ENCODE measurements around the gene HOXB2. TPM values are rescaled to one million over a fixed set of nuclear protein-coding genes. Genes with fewer than 3 reads are reported as not detected.

Gene HOXB2
- polyA plus RNA-seq, 1 donor from 2014 or later = not detected

DNA sequence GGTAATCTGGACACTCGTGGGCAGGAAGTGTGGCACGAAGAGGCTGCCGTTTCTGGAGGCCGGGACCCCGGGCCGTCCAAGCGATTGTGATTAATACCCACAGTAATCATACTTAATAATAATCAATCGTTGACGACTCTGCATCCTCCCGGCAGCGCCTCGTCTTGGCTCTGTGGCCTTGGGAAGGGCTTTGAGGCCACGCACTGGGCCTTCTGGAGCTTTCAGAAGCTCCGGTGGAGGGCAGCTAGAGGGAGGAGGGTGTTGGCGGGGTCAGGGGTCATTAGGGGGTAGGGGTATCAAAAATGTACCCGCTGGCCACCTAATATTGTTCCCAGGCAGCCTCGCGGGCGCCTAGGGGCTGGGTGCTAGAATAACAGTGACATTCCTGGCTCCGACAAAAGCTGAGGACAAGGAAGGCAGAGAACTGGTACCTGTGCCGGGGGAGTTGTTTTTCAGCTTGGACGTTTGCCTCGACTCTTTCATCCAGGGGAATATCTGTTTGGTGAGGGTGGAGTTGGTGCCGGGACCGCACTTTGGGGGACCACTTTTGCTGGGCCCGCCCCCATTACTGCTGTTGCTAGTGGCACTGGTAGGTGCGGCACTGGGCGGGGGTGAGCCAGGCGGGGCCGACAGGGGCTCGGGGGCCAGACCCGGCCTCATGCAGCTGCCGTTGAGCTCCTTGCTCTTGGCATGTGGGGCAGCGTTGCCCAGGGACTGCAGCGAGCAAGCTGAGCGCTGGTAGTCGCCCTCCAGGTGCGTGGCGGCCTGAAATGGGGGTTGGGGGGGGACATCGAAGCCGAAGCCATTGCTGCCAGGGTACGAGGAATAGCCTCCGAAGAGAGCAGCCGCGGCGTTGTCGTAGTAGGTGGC is 6.9 kb upstream of the HOXB2 start:
- no peaks in the 10 kb centered on the region for H3K79me2 ChIP-seq (replicated peaks; ENCODE audit: insufficient read depth, low read length)
- TF ChIP-seq MXI1 (conservative IDR thresholded peaks at IDR 0.05; ENCODE audit: poor library complexity, severe bottlenecking) = no peak
- no peak for TF ChIP-seq SMC3 (conservative IDR thresholded peaks at IDR 0.05; ENCODE audit: poor library complexity)
- TF ChIP-seq RAD21 (conservative IDR thresholded peaks at IDR 0.05) = no peak
- no peak for TF ChIP-seq EP300 (conservative IDR thresholded peaks at IDR 0.05; ENCODE audit: poor library complexity, severe bottlenecking)
- no peak for TF ChIP-seq TAF1 (IDR thresholded peaks at IDR 0.05; ENCODE audit: low read depth)
- no peak for TF ChIP-seq POLR2AphosphoS5 (IDR thresholded peaks at IDR 0.05)
- TF ChIP-seq, protein P1, sequence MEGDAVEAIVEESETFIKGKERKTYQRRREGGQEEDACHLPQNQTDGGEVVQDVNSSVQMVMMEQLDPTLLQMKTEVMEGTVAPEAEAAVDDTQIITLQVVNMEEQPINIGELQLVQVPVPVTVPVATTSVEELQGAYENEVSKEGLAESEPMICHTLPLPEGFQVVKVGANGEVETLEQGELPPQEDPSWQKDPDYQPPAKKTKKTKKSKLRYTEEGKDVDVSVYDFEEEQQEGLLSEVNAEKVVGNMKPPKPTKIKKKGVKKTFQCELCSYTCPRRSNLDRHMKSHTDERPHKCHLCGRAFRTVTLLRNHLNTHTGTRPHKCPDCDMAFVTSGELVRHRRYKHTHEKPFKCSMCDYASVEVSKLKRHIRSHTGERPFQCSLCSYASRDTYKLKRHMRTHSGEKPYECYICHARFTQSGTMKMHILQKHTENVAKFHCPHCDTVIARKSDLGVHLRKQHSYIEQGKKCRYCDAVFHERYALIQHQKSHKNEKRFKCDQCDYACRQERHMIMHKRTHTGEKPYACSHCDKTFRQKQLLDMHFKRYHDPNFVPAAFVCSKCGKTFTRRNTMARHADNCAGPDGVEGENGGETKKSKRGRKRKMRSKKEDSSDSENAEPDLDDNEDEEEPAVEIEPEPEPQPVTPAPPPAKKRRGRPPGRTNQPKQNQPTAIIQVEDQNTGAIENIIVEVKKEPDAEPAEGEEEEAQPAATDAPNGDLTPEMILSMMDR (IDR thresholded peaks at IDR 0.05; ENCODE audit: poor library complexity, severe bottlenecking) = no peak
- TF ChIP-seq EZH2 (IDR thresholded peaks at IDR 0.05; ENCODE audit: borderline replicate concordance, insufficient read depth, low read length, poor library complexity, severe bottlenecking) = no peak
- TF ChIP-seq REST (IDR thresholded peaks at IDR 0.05; ENCODE audit: borderline replicate concordance) = no peak
- no peaks in the 10 kb centered on the region for H3K36me3 ChIP-seq (ENCODE audit: insufficient read depth, low read length)
- no peaks in the 10 kb centered on the region for H3F3A ChIP-seq (ENCODE audit: insufficient read depth, low read length, poor library complexity, severe bottlenecking)
- H3K4me3 ChIP-seq (ENCODE audit: low read length) = no peak overlapping the region
- H3K27me3 ChIP-seq (ENCODE audit: insufficient read depth, low read depth, low read length) = peaks cover 99% of the 10 kb centered on the region
- no peak overlapping the region for H2AFZ ChIP-seq (ENCODE audit: low read depth, low read length)
- H3K4me2 ChIP-seq (ENCODE audit: low read length) = no peak overlapping the region
- no peaks in the 10 kb centered on the region for H4K20me1 ChIP-seq (ENCODE audit: insufficient read depth)
- no peak overlapping the region for H3K9ac ChIP-seq (ENCODE audit: low read length)
- H3K9me3 ChIP-seq (ENCODE audit: low read length) = no peaks in the 10 kb centered on the region
- H3K27ac ChIP-seq (ENCODE audit: low read length) = no peak overlapping the region
- no peaks in the 10 kb centered on the region for H3K9me2 ChIP-seq (ENCODE audit: insufficient read depth, low read length)

- Histone ChIP-seq H3K9me3 (ENCODE audit: low read length) (no peaks in the 10 kb centered on the region), H4K20me1 (ENCODE audit: insufficient read depth) (no peaks in the 10 kb centered on the region), H3K27me3 (ENCODE audit: insufficient read depth, low read depth, low read length) (peaks cover 99% of the 10 kb centered on the region), H3K9ac (ENCODE audit: low read length) (no peak overlapping the region), H3K4me3 (ENCODE audit: low read length) (no peak overlapping the region), H2AFZ (ENCODE audit: low read depth, low read length) (no peak overlapping the region), H3K79me2 (replicated peaks; ENCODE audit: insufficient read depth, low read length) (no peaks in the 10 kb centered on the region), H3F3A (ENCODE audit: insufficient read depth, low read length, poor library complexity, severe bottlenecking) (no peaks in the 10 kb centered on the region), H3K36me3 (ENCODE audit: insufficient read depth, low read length) (no peaks in the 10 kb centered on the region), H3K9me2 (ENCODE audit: insufficient read depth, low read length) (no peaks in the 10 kb centered on the region), H3K4me2 (ENCODE audit: low read length) (no peak overlapping the region), H3K27ac (ENCODE audit: low read length) (no peak overlapping the region)
- TF ChIP-seq SMC3 (conservative IDR thresholded peaks at IDR 0.05; ENCODE audit: poor library complexity) = no peak
- TF ChIP-seq, protein P1 (IDR thresholded peaks at IDR 0.05; ENCODE audit: poor library complexity, severe bottlenecking) = no peak
Observed at GRCh38 chr17:48551214-48551555, 6.3 kb upstream of the HOXB2 start.
